Kidney (tissue), 14 donors: ENCODE data around the gene AHNAK. TPM values are rescaled to one million over a fixed set of nuclear protein-coding genes. Genes with fewer than 3 reads are reported as not detected.
"Not testable (repeated sequence)": the region's sequence is repeated elsewhere in the genome, so short reads cannot be mapped to it uniquely, and the experiment has no call there.

Source experiments
- DNase-seq, 5 donors: peaks; one replicate each; pipeline ENCODE4 v3.0.0-alpha.2; 2013 to 2020
- FAIRE-seq: peaks from 2 replicates; lab custom pipeline; 2012; peaks lifted over from hg19 to GRCh38; lab: Jason Lieb, UNC
- H3K27ac ChIP-seq, 2 donors: one replicate each; pipeline ENCODE4 v1.7.0; 2013; ENCODE audit warnings: low read depth in 2 of 2, low read length in 2 of 2, inconsistent platforms in 1 of 2
- H3K27me3 ChIP-seq: one replicate; pipeline ENCODE4 v1.7.1; 2013; ENCODE audit warnings: low read length, inconsistent platforms; ENCODE audit not compliant: control insufficient read depth, insufficient read depth
- H3K36me3 ChIP-seq, 3 donors: one replicate each; pipeline versions ENCODE4 v1.7.0 to v1.7.1; 2013; ENCODE audit warnings: low read length in 3 of 3, control low read depth in 1 of 3, inconsistent platforms in 1 of 3; ENCODE audit not compliant: insufficient read depth in 3 of 3, control insufficient read depth in 2 of 3
- H3K4me1 ChIP-seq, 3 donors: one replicate each; pipeline versions ENCODE4 v1.7.0 to v1.7.1; 2013; ENCODE audit warnings: low read length in 3 of 3, inconsistent platforms in 1 of 3, low read depth in 1 of 3; ENCODE audit not compliant: control insufficient read depth in 2 of 3, insufficient read depth in 2 of 3
- H3K4me3 ChIP-seq, 3 donors: one replicate each; pipeline versions ENCODE4 v1.7.0 to v1.8.1; 2013; ENCODE audit warnings: low read length in 3 of 3, control low read depth in 1 of 3, inconsistent platforms in 1 of 3
- H3K9ac ChIP-seq, 3 donors: one replicate each; pipeline versions ENCODE4 v1.7.0 to v1.7.1; 2013; ENCODE audit warnings: low read length in 3 of 3, control low read depth in 1 of 3, inconsistent platforms in 1 of 3
- H3K9me3 ChIP-seq, 3 donors: one replicate each; pipeline versions ENCODE4 v1.7.0 to v1.7.1; 2013; ENCODE audit warnings: low read length in 3 of 3, control low read depth in 1 of 3, inconsistent platforms in 1 of 3; ENCODE audit not compliant: control insufficient read depth in 2 of 3, insufficient read depth in 1 of 3
- CTCF ChIP-seq: IDR thresholded peaks from 3 replicates; pipeline ENCODE4 v1.5.1; 2012; ENCODE audit warnings: mild to moderate bottlenecking, moderate library complexity, borderline replicate concordance; ENCODE audit not compliant: insufficient read depth; ENCODE audit errors: extremely low read depth
- intact Hi-C: fragments of 100-400 bp; cut with DNase I; formaldehyde crosslinking; loops from one replicate; pipeline ENCODE4 v1.11.1; 2022
- polyA plus RNA-seq: library from polyadenylated mRNA; stranded (reverse); fragments of 350-450 nt; fragmentation: Illumina TruSeq; extraction: RNeasy Lipid Tissue Mini Kit (QIAGEN cat#74804); gene quantifications from one replicate; pipeline ENCODE4 v1.2.3, GENCODE V29; 2014; ENCODE audit warnings: low read depth, low replicate concordance; ENCODE audit not compliant: insufficient read depth
- total RNA-seq: library from RNA; stranded (reverse); fragmentation: NEBNext Ultra II Directional; extraction: Animal tissue kit (Norgen Biotek cat#: 25700); gene quantifications from one replicate; pipeline ENCODE4 v1.2.1, GENCODE V29; 2021
- donor health status: control.
- donor health status: control.
- donor health status: control.
- donor health status: control.
- donor health status: control.
- donor health status: DM: yes; HTN: yes; CAD: no.
- donor health status: Normal renal cell carcinoma (clear cell type).

The AHNAK gene
- total and polyA plus RNA-seq, 2 donors from 2014 or later, result 36.6 to 700 TPM

GRCh38 chr11:62390237-62390636 lies 156.4 kb downstream of the AHNAK start:
- H3K36me3 ChIP-seq, result no peaks in the 10 kb centered on the region
- intact Hi-C loops, result loop anchor here (10.0 kb wide), 1 partner anchor 305 kb away; no protein-coding TSS in a partner anchor
- H3K4me1 ChIP-seq, result peaks cover 0 to under 1% (median 0%) of the 10 kb centered on the region in 3 donors
- H3K9ac ChIP-seq, result no peak overlapping the region
- no peak for TF ChIP-seq CTCF
- FAIRE-seq, result no peak
- no peak overlapping the region for H3K27ac ChIP-seq
- H3K9me3 ChIP-seq, result no peaks in the 10 kb centered on the region
- no peak for DNase-seq
- H3K4me3 ChIP-seq, result no peak overlapping the region
- H3K27me3 ChIP-seq, result no peaks in the 10 kb centered on the region

- FAIRE-seq (no peak), DNase-seq (no peak)
- H3K9me3 ChIP-seq, result no peaks in the 10 kb centered on the region
- H3K27me3 ChIP-seq, result no peaks in the 10 kb centered on the region
- H3K4me3 ChIP-seq, result no peak overlapping the region
- no peak for TF ChIP-seq CTCF
- no peak overlapping the region for H3K9ac ChIP-seq
- no peaks in the 10 kb centered on the region for H3K4me1 ChIP-seq
- H3K27ac ChIP-seq, result no peak overlapping the region
- intact Hi-C loops, result no loop called here
- no peaks in the 10 kb centered on the region for H3K36me3 ChIP-seq
Observed at GRCh38 chr11:62388999-62389398, 157.6 kb downstream of the AHNAK start.

GRCh38 chr11:62387381-62387780 lies 159.2 kb downstream of the AHNAK start:
- TF ChIP-seq CTCF, result no peak
- Histone ChIP-seq H3K36me3 (no peaks in the 10 kb centered on the region), H3K4me1 (no peaks in the 10 kb centered on the region), H3K9me3 (no peaks in the 10 kb centered on the region), H3K4me3 (no peak overlapping the region), H3K9ac (no peak overlapping the region), H3K27ac (no peak overlapping the region), H3K27me3 (no peaks in the 10 kb centered on the region)
- no peak for FAIRE-seq
- intact Hi-C loops, result no loop called here
- no peak for DNase-seq

- H3K4me3 ChIP-seq, FAIRE-seq, H3K27ac ChIP-seq, intact Hi-C loops, H3K27me3 ChIP-seq, DNase-seq, H3K9ac ChIP-seq, H3K4me1 ChIP-seq, H3K9me3 ChIP-seq, H3K36me3 ChIP-seq: not testable (repeated sequence)
Observed at GRCh38 chr11:62386083-62386482, 160.5 kb downstream of the AHNAK start.
